ENCODE data around the gene USP37. TPM values are rescaled to one million over a fixed set of nuclear protein-coding genes. Genes with fewer than 3 reads are reported as not detected.
"Not testable (repeated sequence)": the region's sequence is repeated elsewhere in the genome, so short reads cannot be mapped to it uniquely, and the experiment has no call there.

USP37 gene
- total RNA-seq, 1 donor from 2014 or later = 25.5 TPM

DNA sequence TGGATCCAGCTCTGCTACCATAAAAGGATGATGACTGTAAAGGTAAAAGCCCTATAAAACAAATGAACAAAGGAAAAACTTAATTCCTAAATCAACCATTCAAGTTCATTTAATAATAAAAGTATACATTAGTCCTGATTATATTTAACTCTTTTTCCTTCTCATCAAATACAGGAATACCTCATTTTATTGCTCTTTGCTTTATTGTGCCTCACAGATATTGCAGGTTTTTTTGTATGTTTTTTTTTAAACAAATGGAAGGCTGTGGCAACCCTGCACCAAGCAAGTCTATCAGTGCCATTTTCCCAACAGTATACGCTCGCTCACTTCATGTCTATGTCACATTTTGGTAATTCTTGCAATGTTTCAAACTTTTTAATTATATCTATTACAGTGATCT is 38.2 kb downstream of the USP37 start:
- Mint-ChIP-seq H3K36me3 (ENCODE audit: insufficient read depth) (peaks cover 46% of the 10 kb centered on the region), H3K4me1 (ENCODE audit: low read depth) (no peaks in the 10 kb centered on the region), H3K9me3 (ENCODE audit: low read depth) (peaks cover 3% of the 10 kb centered on the region), H3K27me3 (no peaks in the 10 kb centered on the region), H3K27ac (no peak overlapping the region), H3K4me3 (ENCODE audit: low read depth) (no peak overlapping the region)
- no peak for DNase-seq (ENCODE audit: low spot score, unreplicated experiment)
- no peak for TF ChIP-seq CTCF (IDR thresholded peaks at IDR 0.05; ENCODE audit: unreplicated experiment)

GRCh38 chr2:218528409-218528808 is 39.7 kb downstream of the USP37 start:
- H3K4me1 Mint-ChIP-seq (ENCODE audit: low read depth); DNase-seq (ENCODE audit: low spot score, unreplicated experiment); H3K27me3 Mint-ChIP-seq; H3K27ac Mint-ChIP-seq; H3K4me3 Mint-ChIP-seq (ENCODE audit: low read depth): not testable (repeated sequence)
- Mint-ChIP-seq H3K36me3 (ENCODE audit: insufficient read depth) (peaks cover 60% of the 10 kb centered on the region), H3K9me3 (ENCODE audit: low read depth) (peaks cover 13% of the 10 kb centered on the region)

DNA sequence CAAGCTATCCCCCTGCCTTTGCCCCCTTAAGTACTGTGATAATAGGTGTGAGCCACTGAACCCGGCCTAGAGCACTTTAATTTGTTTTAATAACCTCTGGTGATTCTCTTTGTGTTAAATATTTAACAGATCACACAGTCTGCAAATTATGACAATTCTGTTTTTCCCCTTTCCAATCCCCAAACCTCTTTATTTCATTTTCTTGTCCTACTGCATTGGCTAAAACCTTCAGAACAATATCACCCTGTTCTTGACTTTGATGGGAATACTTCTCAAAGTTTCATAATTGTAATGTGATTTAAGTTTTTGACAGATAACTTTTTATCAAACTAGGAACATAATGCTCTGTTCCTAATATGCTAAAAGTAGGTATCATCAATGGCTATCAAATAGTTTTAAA is 44.5 kb downstream of the USP37 start:
- peaks cover 13% of the 10 kb centered on the region for H3K9me3 Mint-ChIP-seq (ENCODE audit: low read depth)
- H3K27ac Mint-ChIP-seq = no peak overlapping the region
- H3K36me3 Mint-ChIP-seq (ENCODE audit: insufficient read depth) = peaks cover 49% of the 10 kb centered on the region
- TF ChIP-seq CTCF (IDR thresholded peaks at IDR 0.05; ENCODE audit: unreplicated experiment) = no peak
- no peak for DNase-seq (ENCODE audit: low spot score, unreplicated experiment)
- H3K4me1 Mint-ChIP-seq (ENCODE audit: low read depth) = peaks cover 2% of the 10 kb centered on the region
- no peak overlapping the region for H3K4me3 Mint-ChIP-seq (ENCODE audit: low read depth)
- no peaks in the 10 kb centered on the region for H3K27me3 Mint-ChIP-seq

- no peak for DNase-seq (ENCODE audit: low spot score, unreplicated experiment)
- Mint-ChIP-seq H3K27ac (no peak overlapping the region), H3K4me1 (ENCODE audit: low read depth) (peaks cover 2% of the 10 kb centered on the region), H3K4me3 (ENCODE audit: low read depth) (no peak overlapping the region), H3K27me3 (no peaks in the 10 kb centered on the region), H3K9me3 (ENCODE audit: low read depth) (peaks cover 4% of the 10 kb centered on the region), H3K36me3 (ENCODE audit: insufficient read depth) (peaks cover 34% of the 10 kb centered on the region)
- no peak for TF ChIP-seq CTCF (IDR thresholded peaks at IDR 0.05; ENCODE audit: unreplicated experiment)
Measured at GRCh38 chr2:218518876-218519275, 49.3 kb downstream of the USP37 start.

- H3K27me3 Mint-ChIP-seq = no peaks in the 10 kb centered on the region
- no peak overlapping the region for H3K27ac Mint-ChIP-seq
- no peak for DNase-seq (ENCODE audit: low spot score, unreplicated experiment)
- peaks cover 27% of the 10 kb centered on the region for H3K36me3 Mint-ChIP-seq (ENCODE audit: insufficient read depth)
- no peak overlapping the region for H3K4me3 Mint-ChIP-seq (ENCODE audit: low read depth)
- H3K4me1 Mint-ChIP-seq (ENCODE audit: low read depth) = peaks cover 2% of the 10 kb centered on the region
- H3K9me3 Mint-ChIP-seq (ENCODE audit: low read depth) = no peaks in the 10 kb centered on the region
- TF ChIP-seq CTCF (IDR thresholded peaks at IDR 0.05; ENCODE audit: unreplicated experiment) = no peak
Measured at GRCh38 chr2:218517434-218518206, 50.5 kb downstream of the USP37 start.

- DNase-seq (ENCODE audit: low spot score, unreplicated experiment) = no peak
- peaks cover 2% of the 10 kb centered on the region for H3K4me1 Mint-ChIP-seq (ENCODE audit: low read depth)
- no peak overlapping the region for H3K4me3 Mint-ChIP-seq (ENCODE audit: low read depth)
- H3K9me3 Mint-ChIP-seq (ENCODE audit: low read depth) = no peaks in the 10 kb centered on the region
- H3K27ac Mint-ChIP-seq = no peak overlapping the region
- peaks cover 28% of the 10 kb centered on the region for H3K36me3 Mint-ChIP-seq (ENCODE audit: insufficient read depth)
- no peaks in the 10 kb centered on the region for H3K27me3 Mint-ChIP-seq
- TF ChIP-seq CTCF (IDR thresholded peaks at IDR 0.05; ENCODE audit: unreplicated experiment) = peak; percentile 38
Measured at GRCh38 chr2:218516614-218517013, 51.5 kb downstream of the USP37 start.

Data from progenitor cell of endocrine pancreas (in vitro differentiated cells).